Esophagus (tissue), 2 donors: ENCODE results near the gene FAM53B. TPM values are rescaled to one million over a fixed set of nuclear protein-coding genes. Genes with fewer than 3 reads are reported as not detected.
"Not testable (repeated sequence)": the region's sequence is repeated elsewhere in the genome, so short reads cannot be mapped to it uniquely, and the experiment has no call there.

Experiments used
- H3K27ac ChIP-seq, 2 donors: one replicate each; pipeline ENCODE4 v1.5.1; 2013; ENCODE audit warnings: low read depth in 2 of 2, mild to moderate bottlenecking in 2 of 2, inconsistent platforms in 1 of 2, low read length in 1 of 2, moderate library complexity in 1 of 2
- H3K27me3 ChIP-seq, 2 donors: one replicate each; pipeline ENCODE4 v1.6.1; 2013; ENCODE audit warnings: low read length in 2 of 2, control low read depth in 1 of 2, mild to moderate bottlenecking in 1 of 2; ENCODE audit not compliant: insufficient read depth in 2 of 2, control insufficient read depth in 1 of 2
- H3K36me3 ChIP-seq, 2 donors: one replicate each; pipeline ENCODE4 v1.6.1; 2013; ENCODE audit warnings: low read length in 1 of 2; ENCODE audit not compliant: control insufficient read depth in 2 of 2, insufficient read depth in 2 of 2
- H3K4me1 ChIP-seq, 2 donors: one replicate each; pipeline ENCODE4 v1.6.1; 2013; ENCODE audit warnings: low read length in 1 of 2; ENCODE audit not compliant: control insufficient read depth in 2 of 2, insufficient read depth in 2 of 2
- H3K4me3 ChIP-seq, 2 donors: one replicate each; pipeline ENCODE4 v1.5.1; 2013; ENCODE audit warnings: low read length in 2 of 2, mild to moderate bottlenecking in 2 of 2, low read depth in 1 of 2, moderate library complexity in 1 of 2
- H3K9me3 ChIP-seq, 2 donors: one replicate each; pipeline ENCODE4 v1.6.1; 2013; ENCODE audit warnings: mild to moderate bottlenecking in 2 of 2, low read depth in 1 of 2, low read length in 1 of 2, moderate library complexity in 1 of 2; ENCODE audit not compliant: control insufficient read depth in 2 of 2, insufficient read depth in 1 of 2
- WGBS, 2 donors: extraction: QIAGEN DNeasy Blood & Tissue Kit; methylation state at CpG; one replicate each; pipeline ENCODE4 v1.1.7; 2013; 5-methylcytosine and 5-hydroxymethylcytosine counted together
- polyA plus RNA-seq, 2 donors: library from polyadenylated mRNA; stranded (reverse); fragments of 200-250 nt; gene quantifications; one replicate each; pipeline ENCODE4 v1.2.3, GENCODE V29; 2013
- donor health status: healthy with polysubstance abuse.
- donor health status: Bipolar disorder and iron deficiency.

The FAM53B gene
- polyA plus RNA-seq, 2 donors = 9.0 to 16.8 TPM

DNA sequence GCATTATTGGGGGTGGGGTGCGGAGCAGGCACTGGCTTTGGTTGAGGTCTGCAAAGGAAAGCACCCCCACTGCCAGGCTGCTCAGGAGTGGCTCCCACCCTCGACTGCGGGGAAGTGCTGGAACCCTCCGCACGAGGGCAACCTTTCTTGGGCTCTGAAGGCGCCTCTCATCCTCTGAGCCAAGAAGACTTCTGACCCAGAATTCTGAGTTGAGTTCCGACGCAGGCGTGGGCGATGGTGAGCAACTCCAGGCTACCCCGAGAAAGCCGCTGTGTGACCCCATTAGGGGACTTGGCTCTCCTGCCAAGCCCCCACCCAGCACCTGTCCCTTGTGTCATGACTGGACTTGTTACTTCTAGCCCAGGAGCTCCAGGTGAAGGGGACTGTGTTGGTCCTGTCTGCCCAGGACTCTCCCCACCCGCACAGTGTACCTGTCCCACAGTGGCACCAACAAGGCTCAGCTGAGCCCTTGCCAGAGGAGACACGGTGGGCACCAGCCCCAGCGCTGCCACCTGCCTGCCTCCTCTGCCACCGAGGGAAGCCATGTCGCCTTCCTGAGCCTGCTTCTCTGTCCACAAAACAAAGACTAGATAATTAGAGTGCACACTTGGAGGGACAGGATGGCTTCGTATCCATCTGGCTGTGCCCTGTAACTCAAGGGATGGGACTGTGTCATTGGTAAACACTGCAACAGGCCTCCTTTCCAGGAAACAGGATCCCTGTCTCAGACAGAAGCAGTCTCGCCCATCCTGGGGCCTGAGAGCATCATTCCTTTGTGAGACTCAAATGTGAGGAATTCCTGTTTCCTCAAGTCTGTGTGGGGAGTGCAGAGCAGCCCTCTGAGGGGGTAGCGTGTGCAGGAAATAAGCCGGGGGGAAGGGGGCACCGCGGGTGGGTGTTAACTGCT, 153.7 kb downstream of the FAM53B start:
- no peak overlapping the region for H3K27ac ChIP-seq
- H3K27me3 ChIP-seq = no peaks in the 10 kb centered on the region
- H3K36me3 ChIP-seq = no peaks in the 10 kb centered on the region
- H3K4me3 ChIP-seq = no peak overlapping the region
- peaks cover 2 to 11% of the 10 kb centered on the region in 2 donors for H3K4me1 ChIP-seq
- 83 to 89% methylated on average over 23 of the region's 23 CpGs for WGBS, 2 donors
- H3K9me3 ChIP-seq = peaks cover 0 to 2% of the 10 kb centered on the region in 2 donors

DNA sequence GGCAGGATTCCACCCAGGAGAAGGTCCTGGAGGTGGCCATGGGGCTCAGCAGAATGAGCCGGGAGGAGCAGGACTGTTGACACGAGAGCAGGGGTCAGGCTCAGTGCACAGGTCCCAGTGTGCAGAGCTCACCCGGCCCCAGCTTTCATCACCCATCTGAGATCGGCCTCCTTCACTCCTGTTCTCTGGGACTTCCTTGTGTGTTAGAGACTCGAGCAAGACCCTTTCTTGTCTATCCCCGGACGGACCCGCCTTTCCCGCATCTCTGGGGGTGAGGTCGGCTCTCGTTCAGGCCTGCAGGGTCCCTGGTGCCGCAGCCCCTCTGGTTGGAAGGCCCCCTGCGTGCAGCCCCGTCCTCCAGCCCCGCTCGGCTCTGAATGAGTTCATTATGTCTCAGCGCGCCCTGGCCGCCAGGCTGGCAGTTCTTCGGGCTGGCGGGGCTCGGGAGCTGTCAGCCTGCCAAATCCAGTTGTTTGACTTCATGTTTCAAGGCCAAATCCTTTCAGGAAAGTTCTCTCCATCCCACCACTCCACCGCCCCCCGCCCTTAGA, 154.6 kb downstream of the FAM53B start:
- Histone ChIP-seq H3K9me3 (peaks cover 0 to 2% of the 10 kb centered on the region in 2 donors), H3K4me3 (no peak overlapping the region), H3K27ac (peak overlapping the region in 1 of 2 donors; percentile 24), H3K4me1 (peaks cover 2 to 11% of the 10 kb centered on the region in 2 donors), H3K36me3 (no peaks in the 10 kb centered on the region), H3K27me3 (no peaks in the 10 kb centered on the region)
- WGBS, 2 donors = 40 to 52% methylated on average over 23 to 24 of the region's 24 CpGs

DNA sequence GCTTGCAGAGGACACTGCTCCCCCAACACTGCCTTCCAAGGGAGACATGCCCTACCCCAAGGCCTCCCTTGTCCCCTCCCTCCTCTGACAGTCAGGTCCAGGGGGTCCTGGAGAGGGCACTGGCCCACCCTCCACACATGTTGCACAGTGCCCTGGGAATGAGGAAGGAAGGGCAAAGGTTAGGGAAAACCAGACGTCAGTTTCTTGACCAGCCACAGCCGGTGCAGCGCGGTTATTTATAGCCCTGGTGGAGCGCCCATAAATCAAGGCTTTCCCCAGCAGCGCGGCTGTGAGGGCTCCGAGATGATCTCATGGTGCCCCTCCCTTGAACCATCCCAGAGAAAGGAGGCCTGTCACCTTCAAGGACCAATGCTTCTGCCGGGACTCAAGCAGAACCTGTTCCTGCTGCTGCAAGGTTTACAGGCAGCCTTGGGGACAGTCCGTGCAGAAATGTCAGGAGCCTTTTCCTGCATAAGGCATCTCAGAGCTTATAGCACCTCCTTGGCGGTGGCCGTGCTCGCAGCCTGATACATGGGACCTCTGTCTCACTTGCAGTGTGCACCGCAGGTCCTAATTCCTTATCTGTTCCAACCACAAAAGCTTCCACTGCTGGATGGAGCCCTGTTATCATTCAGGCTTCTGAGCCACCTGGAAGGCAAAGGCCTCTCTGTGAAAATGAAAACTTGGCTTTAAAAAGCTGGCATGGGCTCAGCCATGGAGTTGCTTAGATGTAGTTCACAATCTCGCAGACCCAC, 155.3 kb downstream of the FAM53B start:
- H3K36me3 ChIP-seq = no peaks in the 10 kb centered on the region
- peaks cover 0 to 2% of the 10 kb centered on the region in 2 donors for H3K9me3 ChIP-seq
- no peaks in the 10 kb centered on the region for H3K27me3 ChIP-seq
- H3K4me3 ChIP-seq = no peak overlapping the region
- peaks cover 2 to 11% of the 10 kb centered on the region in 2 donors for H3K4me1 ChIP-seq
- WGBS, 2 donors = 36% methylated on average over 15 of the region's 15 CpGs
- peak overlapping the region in 1 of 2 donors; percentile 0 for H3K27ac ChIP-seq

DNA sequence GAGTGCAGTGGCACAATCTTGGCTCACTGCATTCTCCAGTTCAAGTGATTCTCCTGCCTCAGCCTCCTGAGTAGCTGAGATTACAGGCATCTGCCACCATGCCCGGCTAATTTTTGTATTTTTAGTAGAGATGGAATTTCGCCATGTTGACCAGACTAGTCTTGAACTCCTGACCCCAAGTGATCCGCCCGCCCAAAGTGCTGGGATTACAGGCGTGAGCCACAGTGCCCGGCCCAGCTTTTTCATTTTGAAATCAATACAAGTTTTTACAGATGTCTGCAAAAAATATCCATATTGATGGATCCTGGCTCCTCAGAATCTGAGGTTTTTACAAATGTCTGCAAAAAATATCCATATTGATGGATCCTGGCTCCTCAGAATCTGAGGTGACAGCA, 155.8 kb downstream of the FAM53B start:
- not testable (repeated sequence) for H3K4me3 ChIP-seq, H3K36me3 ChIP-seq, H3K9me3 ChIP-seq, H3K27ac ChIP-seq, H3K27me3 ChIP-seq
- peaks cover 2 to 11% of the 10 kb centered on the region in 2 donors for H3K4me1 ChIP-seq
- 69 to 73% methylated on average over 6 of the region's 6 CpGs for WGBS, 2 donors

GRCh38 chr10:124587811-124588211, 156.4 kb downstream of the FAM53B start:
- Histone ChIP-seq H3K36me3 (no peaks in the 10 kb centered on the region), H3K4me1 (peaks cover 2 to 11% of the 10 kb centered on the region in 2 donors), H3K4me3 (no peak overlapping the region), H3K9me3 (peaks cover 0 to 2% of the 10 kb centered on the region in 2 donors), H3K27ac (no peak overlapping the region), H3K27me3 (no peaks in the 10 kb centered on the region)
- WGBS, 2 donors = 90 to 92% methylated on average over 11 of the region's 11 CpGs

GRCh38 chr10:124586142-124586541, 158.0 kb downstream of the FAM53B start:
- Histone ChIP-seq H3K27me3 (no peaks in the 10 kb centered on the region), H3K36me3 (no peaks in the 10 kb centered on the region)
- WGBS, 2 donors = 82 to 87% methylated on average over 3 of the region's 3 CpGs

DNA sequence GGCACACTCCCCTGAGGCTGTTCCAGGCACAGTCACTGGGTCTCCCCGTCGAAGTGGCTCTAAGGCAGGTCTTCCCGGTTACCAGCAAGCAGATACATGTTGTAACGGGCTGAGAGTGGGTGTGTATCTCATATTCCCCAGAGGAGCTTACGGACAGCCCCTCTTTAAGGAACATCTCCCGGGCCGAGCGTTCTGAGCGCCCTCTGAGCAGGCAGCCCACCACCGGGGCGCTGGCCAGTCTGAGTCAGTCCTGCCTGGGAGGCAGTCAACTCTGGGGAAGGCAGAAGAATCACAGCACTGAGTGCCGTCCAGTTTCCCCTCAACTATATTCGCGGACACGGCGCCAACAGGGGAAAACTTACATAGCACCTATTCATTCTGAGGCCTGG, 165.2 kb downstream of the FAM53B start:
- WGBS, 2 donors = 45 to 71% methylated on average over 16 of the region's 16 CpGs
- no peaks in the 10 kb centered on the region for H3K27me3 ChIP-seq
- H3K36me3 ChIP-seq = no peaks in the 10 kb centered on the region
- no peaks in the 10 kb centered on the region for H3K9me3 ChIP-seq
- no peak overlapping the region for H3K4me3 ChIP-seq
- no peak overlapping the region for H3K27ac ChIP-seq
- peaks cover 0 to 7% of the 10 kb centered on the region in 2 donors for H3K4me1 ChIP-seq

More at GRCh38 chr10:124586142-124586541, 158.0 kb downstream of the FAM53B start:
- Histone ChIP-seq H3K27ac (no peak overlapping the region), H3K9me3 (no peaks in the 10 kb centered on the region), H3K4me3 (no peak overlapping the region), H3K4me1 (peaks cover 2 to 11% of the 10 kb centered on the region in 2 donors)

GRCh38 chr10:124578231-124579010, 165.8 kb downstream of the FAM53B start:
- H3K4me3 ChIP-seq = no peak overlapping the region
- H3K27ac ChIP-seq = no peak overlapping the region
- H3K36me3 ChIP-seq = no peaks in the 10 kb centered on the region
- H3K27me3 ChIP-seq = no peaks in the 10 kb centered on the region
- no peaks in the 10 kb centered on the region for H3K9me3 ChIP-seq
- H3K4me1 ChIP-seq = peaks cover 0 to 7% of the 10 kb centered on the region in 2 donors
- 74 to 86% methylated on average over 23 of the region's 23 CpGs for WGBS, 2 donors

DNA sequence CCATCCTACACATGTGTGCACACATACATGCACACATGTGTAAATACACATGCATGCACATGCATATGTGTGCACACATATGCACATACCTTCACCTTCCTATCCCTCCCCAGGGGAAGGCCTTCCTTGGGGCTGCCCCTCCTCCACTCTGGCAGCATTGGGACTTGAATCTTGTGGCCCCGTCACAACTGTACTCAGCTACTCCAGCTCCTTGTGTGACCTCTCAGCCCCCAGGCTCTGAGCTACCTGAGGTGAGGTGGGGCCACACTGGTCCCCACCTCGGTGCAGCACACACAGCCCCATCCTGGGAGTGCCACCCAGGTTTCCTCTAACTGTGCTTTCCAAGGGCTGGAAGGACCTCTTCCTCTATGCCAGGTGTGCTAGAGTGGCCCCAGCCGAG, 166.5 kb downstream of the FAM53B start:
- H3K27me3 ChIP-seq = no peaks in the 10 kb centered on the region
- H3K9me3 ChIP-seq = no peaks in the 10 kb centered on the region
- 75 to 83% methylated on average over 3 of the region's 3 CpGs for WGBS, 2 donors
- no peak overlapping the region for H3K4me3 ChIP-seq
- no peak overlapping the region for H3K27ac ChIP-seq
- H3K36me3 ChIP-seq = no peaks in the 10 kb centered on the region
- peaks cover 0 to 7% of the 10 kb centered on the region in 2 donors for H3K4me1 ChIP-seq
